NCI-H524 treated with DMSO at 0.1 percent for 48 hours (cell line): ENCODE results near the gene ATP6V1C2.

Experiments used
- DNase-seq: peaks from one replicate; lab custom pipeline; 2025; lab: John Stamatoyannopoulos, UW

ATP6V1C2 gene

GRCh38 chr2:10721396-10722251, at the start of gene ATP6V1C2:
Gene ATP6V1C2 (plus strand): TSS chr2:10721630. CDS start chr2:10722850, 1,220 bp downstream.
- DNase-seq: no peak

- DNase-seq: no peak
These were observed 46.3 kb upstream of the ATP6V1C2 start for GRCh38 chr2:10675131-10675530.

GRCh38 chr2:10678225-10678624, 43.2 kb upstream of the ATP6V1C2 start:
- DNase-seq: no peak

- DNase-seq: no peak
These were observed 41.2 kb upstream of the ATP6V1C2 start for GRCh38 chr2:10680214-10680613.

- DNase-seq: no peak
These were observed 40.5 kb upstream of the ATP6V1C2 start for GRCh38 chr2:10680957-10681356.

- no peak for DNase-seq
These were observed 35.2 kb upstream of the ATP6V1C2 start for GRCh38 chr2:10686176-10686730.

- DNase-seq: no peak
These were observed 32.3 kb upstream of the ATP6V1C2 start for GRCh38 chr2:10688921-10689807.

GRCh38 chr2:10691521-10691920, 29.9 kb upstream of the ATP6V1C2 start:
- no peak for DNase-seq

GRCh38 chr2:10700078-10700803, 21.2 kb upstream of the ATP6V1C2 start:
- no peak for DNase-seq

- DNase-seq: no peak
These were observed 17.3 kb upstream of the ATP6V1C2 start for GRCh38 chr2:10704034-10704594.

- no peak for DNase-seq
These were observed 15.4 kb upstream of the ATP6V1C2 start for GRCh38 chr2:10706033-10706432.

GRCh38 chr2:10707831-10708230, 13.6 kb upstream of the ATP6V1C2 start:
- DNase-seq: no peak

- peak; percentile 42 for DNase-seq
These were observed 12.0 kb upstream of the ATP6V1C2 start for GRCh38 chr2:10709290-10709939.

- no peak for DNase-seq
These were observed 9.1 kb upstream of the ATP6V1C2 start for GRCh38 chr2:10712185-10712809.

- DNase-seq: no peak
These were observed 4.8 kb upstream of the ATP6V1C2 start for GRCh38 chr2:10716581-10716980.

GRCh38 chr2:10717628-10718027, 3.8 kb upstream of the ATP6V1C2 start:
- DNase-seq: no peak

GRCh38 chr2:10720306-10720705, 1.1 kb upstream of the ATP6V1C2 start:
- no peak for DNase-seq

- DNase-seq: no peak
These were observed 459 bp upstream of the ATP6V1C2 start for GRCh38 chr2:10720947-10721395.

GRCh38 chr2:10722252-10722825, 909 bp downstream of the ATP6V1C2 start:
- DNase-seq: no peak

- DNase-seq: no peak
These were observed 11.6 kb downstream of the ATP6V1C2 start for GRCh38 chr2:10732924-10733565.
